Smooth muscle cell (in vitro differentiated cells): ENCODE measurements around the gene BTRC. TPM values are rescaled to one million over a fixed set of nuclear protein-coding genes. Genes with fewer than 3 reads are reported as not detected.
A peak's percentile ranks its signal among the peaks of the same experiment; 100 is the strongest.

Source experiments
- DNase-seq: peaks from one replicate; lab custom pipeline; 2025; ENCODE audit not compliant: unreplicated experiment; lab: John Stamatoyannopoulos, UW
- H2AFZ ChIP-seq: fragments of 200-600 bp; sonication (generic); 2 replicates; pipeline ENCODE4 v1.6.0; 2016; ENCODE audit warnings: antibody characterized with exemption, low read depth, mild to moderate bottlenecking
- H3F3A ChIP-seq: fragments of 200-600 bp; sonication (generic); 2 replicates; pipeline ENCODE4 v1.6.0; 2017; ENCODE audit warnings: antibody characterized with exemption, low read depth
- H3K27ac ChIP-seq: fragments of 200-600 bp; sonication (generic); 2 replicates; pipeline ENCODE4 v1.5.1; 2016; ENCODE audit warnings: low read depth, mild to moderate bottlenecking
- H3K27me3 ChIP-seq: fragments of 200-600 bp; sonication (generic); 2 replicates; pipeline ENCODE4 v1.6.1; 2016; ENCODE audit warnings: low read depth, mild to moderate bottlenecking
- H3K36me3 ChIP-seq: fragments of 200-600 bp; sonication (generic); 2 replicates; pipeline ENCODE4 v1.5.1; 2016; ENCODE audit warnings: low read depth
- H3K4me1 ChIP-seq: fragments of 200-600 bp; sonication (generic); 2 replicates; pipeline ENCODE4 v1.5.1; 2016; ENCODE audit warnings: low read depth
- H3K4me2 ChIP-seq: fragments of 200-600 bp; sonication (generic); 2 replicates; pipeline ENCODE4 v1.6.0; 2016; ENCODE audit warnings: mild to moderate bottlenecking
- H3K4me3 ChIP-seq: fragments of 200-600 bp; sonication (generic); 2 replicates; pipeline ENCODE4 v1.5.1; 2016; ENCODE audit warnings: mild to moderate bottlenecking
- H3K79me2 ChIP-seq: fragments of 200-600 bp; sonication (generic); 2 replicates; pipeline ENCODE4 v1.6.0; 2016; ENCODE audit warnings: low read depth, mild to moderate bottlenecking
- H3K9ac ChIP-seq: fragments of 200-600 bp; sonication (generic); 2 replicates; pipeline ENCODE4 v1.6.0; 2016; ENCODE audit warnings: low read depth
- H3K9me3 ChIP-seq: fragments of 200-600 bp; sonication (generic); replicated peaks from 2 replicates; pipeline ENCODE4 v1.5.1; 2016; ENCODE audit warnings: low read depth
- H4K20me1 ChIP-seq: fragments of 200-600 bp; sonication (generic); 2 replicates; pipeline ENCODE4 v1.6.0; 2016; ENCODE audit warnings: low read depth
- CTCF ChIP-seq: fragments of 200-600 bp; sonication (generic); IDR thresholded peaks from 2 replicates; pipeline ENCODE4 v1.5.1; 2017; ENCODE audit warnings: borderline replicate concordance, mild to moderate bottlenecking, antibody characterized with exemption; ENCODE audit not compliant: insufficient read depth, poor library complexity, severe bottlenecking
- WGBS: methylation state at CpG from one replicate; pipeline ENCODE4 v1.1.7; 2016; ENCODE audit warnings: low lambda C conversion rate; 5-methylcytosine and 5-hydroxymethylcytosine counted together
- polyA plus RNA-seq: library from polyadenylated mRNA; unstranded; fragments of >200 nt; fragmentation: Nextera tagmentation; extraction: Ambion mirVana; gene quantifications from 2 replicates; pipeline ENCODE4 v1.2.1, GENCODE V29; 2016
- total RNA-seq: library from RNA; depleted of rRNA; stranded (reverse); fragments of >200 nt; gene quantifications from 2 replicates; pipeline ENCODE4 v1.2.3, GENCODE V29; 2014

Gene BTRC
- total RNA-seq (16.8 and 18.5 TPM in 2 replicates), polyA plus RNA-seq (9.6 and 14.7 TPM in 2 replicates)

GRCh38 chr10:101353692-101354327, at the start of gene BTRC:
Gene BTRC (plus strand): TSS chr10:101354165. CDS start chr10:101354181, 16 bp downstream.
- peak within 1 kb of the TSS; percentile 95 for H2AFZ ChIP-seq
- H3K27ac ChIP-seq = peak within 1 kb of the TSS; percentile 73
- DNase-seq = peak; percentile 84
- no peaks in the 10 kb centered on the region for H3K9me3 ChIP-seq
- peaks cover 35% of the 10 kb centered on the region for H4K20me1 ChIP-seq
- TF ChIP-seq CTCF = no peak
- H3K4me3 ChIP-seq = peak within 1 kb of the TSS; percentile 86
- no peaks in the 10 kb centered on the region for H3K36me3 ChIP-seq
- H3K79me2 ChIP-seq = peaks cover 33% of the 10 kb centered on the region
- H3F3A ChIP-seq = peaks cover 10% of the 10 kb centered on the region
- H3K9ac ChIP-seq = peak within 1 kb of the TSS; percentile 82
- peaks cover 15% of the 10 kb centered on the region for H3K27me3 ChIP-seq
- peaks cover 10% of the 10 kb centered on the region for H3K4me1 ChIP-seq
- WGBS = 1% methylated on average over 47 of the region's 50 CpGs
- peak within 1 kb of the TSS; percentile 87 for H3K4me2 ChIP-seq

- Histone ChIP-seq H3K4me2 (no peak overlapping the region), H4K20me1 (no peaks in the 10 kb centered on the region), H3K9me3 (no peaks in the 10 kb centered on the region), H3K27me3 (peaks cover 17% of the 10 kb centered on the region), H3K9ac (no peak overlapping the region), H3K4me1 (peaks cover 10% of the 10 kb centered on the region), H3K27ac (no peak overlapping the region), H2AFZ (no peak overlapping the region), H3F3A (no peaks in the 10 kb centered on the region), H3K36me3 (no peaks in the 10 kb centered on the region), H3K4me3 (no peak overlapping the region), H3K79me2 (no peaks in the 10 kb centered on the region)
- no peak for TF ChIP-seq CTCF
- 97% methylated on average over 9 of the region's 9 CpGs for WGBS
- DNase-seq = no peak
Measured at GRCh38 chr10:101304316-101304715, 49.6 kb upstream of the BTRC start.

GRCh38 chr10:101305320-101306241, 48.4 kb upstream of the BTRC start:
- DNase-seq = no peak
- Histone ChIP-seq H2AFZ (no peak overlapping the region), H3K36me3 (no peaks in the 10 kb centered on the region), H3K9me3 (no peaks in the 10 kb centered on the region), H3K9ac (no peak overlapping the region), H4K20me1 (no peaks in the 10 kb centered on the region), H3K27me3 (peaks cover 17% of the 10 kb centered on the region), H3K79me2 (no peaks in the 10 kb centered on the region), H3K4me2 (no peak overlapping the region), H3F3A (no peaks in the 10 kb centered on the region), H3K4me1 (peaks cover 10% of the 10 kb centered on the region), H3K27ac (no peak overlapping the region), H3K4me3 (no peak overlapping the region)
- WGBS = 64% methylated on average over 17 of the region's 17 CpGs
- TF ChIP-seq CTCF = no peak
